ENCODE data around the gene FGF19.

The FGF19 gene, protein sequence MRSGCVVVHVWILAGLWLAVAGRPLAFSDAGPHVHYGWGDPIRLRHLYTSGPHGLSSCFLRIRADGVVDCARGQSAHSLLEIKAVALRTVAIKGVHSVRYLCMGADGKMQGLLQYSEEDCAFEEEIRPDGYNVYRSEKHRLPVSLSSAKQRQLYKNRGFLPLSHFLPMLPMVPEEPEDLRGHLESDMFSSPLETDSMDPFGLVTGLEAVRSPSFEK

DNA sequence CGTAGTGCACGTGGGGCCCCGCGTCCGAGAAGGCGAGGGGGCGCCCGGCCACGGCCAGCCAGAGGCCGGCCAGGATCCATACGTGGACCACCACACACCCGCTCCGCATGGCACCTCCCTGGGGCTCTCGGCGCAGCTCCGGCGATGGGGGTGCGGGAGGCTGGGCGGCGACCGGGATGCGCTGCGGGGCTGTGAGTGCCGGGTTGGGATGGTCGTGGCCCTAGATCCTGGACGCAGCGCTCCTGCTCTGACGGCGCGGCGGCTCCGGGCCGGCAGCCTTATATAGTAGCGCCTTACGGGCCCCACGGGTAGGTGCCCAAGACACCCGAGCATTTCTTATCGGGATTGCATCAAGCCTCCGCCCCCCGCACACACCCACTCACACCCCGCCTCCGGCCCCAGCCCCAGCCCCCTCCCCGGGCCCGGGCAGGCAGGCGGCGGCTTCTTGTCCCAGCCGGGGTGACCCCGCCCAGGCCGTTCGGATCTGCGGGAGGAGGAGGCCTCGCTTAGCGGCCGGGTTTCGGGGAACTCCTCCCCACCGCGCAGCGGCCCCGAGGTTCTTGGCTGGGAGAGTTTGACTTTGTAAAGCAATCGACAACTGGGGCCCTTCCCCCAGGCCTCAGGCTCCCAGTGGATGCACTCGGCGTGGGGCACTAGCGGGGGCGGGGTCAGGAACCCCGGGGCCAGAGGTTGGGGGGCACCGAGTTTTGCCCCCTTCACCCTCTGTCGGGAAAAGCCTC is at the start of gene FGF19:
FGF19 (minus strand) TSS at position 255 of the 740 bp plus-strand sequence; CDS start at position 109, 146 bp downstream.
- H3K27me3 Mint-ChIP-seq: peaks cover 23% of the 10 kb centered on the region
- no peak within 1 kb of the TSS for H3K27ac Mint-ChIP-seq
- peak within 1 kb of the TSS; percentile 46 for H3K4me3 Mint-ChIP-seq
- H3K4me1 Mint-ChIP-seq (ENCODE audit: low read depth): peaks cover 18% of the 10 kb centered on the region
- no peaks in the 10 kb centered on the region for H3K36me3 Mint-ChIP-seq
- no peaks in the 10 kb centered on the region for H3K9me3 Mint-ChIP-seq (ENCODE audit: low read depth)

DNA sequence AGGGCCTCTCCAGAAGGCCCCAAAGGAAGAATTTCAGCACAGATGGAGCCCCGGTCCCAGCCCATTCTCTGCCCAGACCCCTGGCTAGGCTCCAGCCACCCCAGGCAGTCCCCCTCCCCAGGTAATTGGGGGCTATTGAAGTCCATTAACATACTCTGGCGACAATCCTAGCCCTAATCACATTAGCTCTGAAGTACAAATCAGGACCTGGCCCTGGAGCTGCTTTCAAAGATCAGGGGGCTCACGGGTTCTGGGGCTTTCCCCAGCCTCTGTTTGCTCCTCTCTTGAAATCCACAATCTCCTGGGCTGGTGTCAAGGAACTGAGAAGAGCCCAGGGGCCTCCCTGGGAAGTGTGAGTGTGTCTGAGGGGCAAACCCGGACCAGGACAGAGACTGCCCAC is 49.1 kb upstream of the FGF19 start:
- Mint-ChIP-seq H3K27ac (no peak overlapping the region), H3K27me3 (peaks cover 15% of the 10 kb centered on the region), H3K9me3 (ENCODE audit: low read depth) (no peaks in the 10 kb centered on the region), H3K36me3 (peaks cover 3% of the 10 kb centered on the region), H3K4me1 (ENCODE audit: low read depth) (no peaks in the 10 kb centered on the region), H3K4me3 (no peak overlapping the region)

DNA sequence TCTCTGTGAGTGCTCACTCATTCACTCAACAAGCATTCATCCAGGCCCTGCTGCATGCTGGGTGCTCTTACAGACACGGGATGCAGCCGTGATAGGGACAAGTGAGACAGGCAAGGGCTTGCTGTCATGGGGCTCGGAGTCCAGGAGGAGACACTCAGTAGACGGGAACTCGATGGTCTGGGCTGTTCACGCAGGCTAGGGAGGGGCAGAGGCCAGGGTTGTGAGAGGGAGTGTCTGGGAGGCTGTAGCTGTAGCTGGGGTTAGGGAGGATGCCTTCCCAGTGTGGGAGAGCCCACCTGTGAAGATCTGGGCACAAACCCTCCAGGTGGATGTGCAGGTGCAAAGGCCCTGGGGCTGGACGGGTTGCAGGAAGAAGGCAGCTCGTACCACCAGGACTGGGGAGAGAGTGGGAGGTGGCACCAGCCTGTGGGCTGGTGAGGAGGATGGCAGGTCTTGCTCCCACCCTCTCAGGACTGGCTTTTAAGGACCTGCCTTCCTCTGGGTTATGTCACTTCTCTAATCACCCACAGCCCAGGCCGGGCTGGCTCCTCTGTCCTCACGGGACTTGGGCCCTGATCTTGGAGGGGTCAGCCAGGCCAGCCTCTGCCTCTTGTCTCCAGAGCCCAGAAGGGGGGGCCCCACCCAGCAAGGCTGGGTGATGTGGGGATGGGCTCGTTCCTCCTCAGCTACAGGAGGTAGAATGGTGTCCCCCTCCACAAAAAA is 47.2 kb upstream of the FGF19 start:
- no peaks in the 10 kb centered on the region for H3K4me1 Mint-ChIP-seq (ENCODE audit: low read depth)
- no peaks in the 10 kb centered on the region for H3K9me3 Mint-ChIP-seq (ENCODE audit: low read depth)
- no peak overlapping the region for H3K4me3 Mint-ChIP-seq
- H3K27me3 Mint-ChIP-seq: peaks cover 7% of the 10 kb centered on the region
- H3K27ac Mint-ChIP-seq: no peak overlapping the region
- peaks cover under 1% of the 10 kb centered on the region for H3K36me3 Mint-ChIP-seq

DNA sequence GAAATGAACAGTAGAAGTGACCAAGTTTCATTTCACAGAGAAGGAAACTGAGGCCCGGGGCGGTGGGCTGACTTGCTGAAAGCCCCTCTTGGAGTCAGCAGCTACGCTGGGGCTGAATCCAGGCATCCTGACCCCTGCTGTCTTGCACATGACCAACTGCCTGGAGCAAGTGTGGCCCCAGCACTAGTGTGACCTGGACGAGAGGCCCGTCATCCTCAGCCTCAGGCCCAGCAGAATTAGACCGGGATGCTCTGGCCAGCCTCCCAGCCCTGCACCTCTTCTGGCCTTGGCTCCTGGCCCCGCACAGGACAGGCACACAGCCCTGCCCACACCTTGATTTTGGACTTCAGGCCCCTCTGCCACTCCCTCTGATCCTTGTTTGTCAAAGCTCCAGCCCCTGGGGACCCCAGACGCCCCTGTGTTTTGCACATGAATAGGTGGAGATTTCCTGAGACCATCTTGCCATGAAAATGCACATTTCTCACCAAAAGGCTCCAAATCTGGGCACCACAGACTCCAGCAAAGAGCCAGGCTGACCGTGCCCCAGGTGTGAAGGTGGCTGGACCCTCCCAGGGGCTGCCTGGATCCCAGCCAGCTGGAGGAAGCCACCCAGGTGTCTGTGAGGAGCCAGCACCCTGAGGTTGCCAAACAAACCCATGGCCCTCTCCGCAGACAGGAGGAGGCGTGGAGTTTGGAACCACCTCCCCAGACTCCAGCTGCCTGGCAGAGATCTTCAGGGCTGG is 46.5 kb upstream of the FGF19 start:
- Mint-ChIP-seq H3K27me3 (peaks cover 8% of the 10 kb centered on the region), H3K36me3 (no peaks in the 10 kb centered on the region), H3K4me1 (ENCODE audit: low read depth) (no peaks in the 10 kb centered on the region), H3K27ac (no peak overlapping the region), H3K4me3 (no peak overlapping the region), H3K9me3 (ENCODE audit: low read depth) (no peaks in the 10 kb centered on the region)

DNA sequence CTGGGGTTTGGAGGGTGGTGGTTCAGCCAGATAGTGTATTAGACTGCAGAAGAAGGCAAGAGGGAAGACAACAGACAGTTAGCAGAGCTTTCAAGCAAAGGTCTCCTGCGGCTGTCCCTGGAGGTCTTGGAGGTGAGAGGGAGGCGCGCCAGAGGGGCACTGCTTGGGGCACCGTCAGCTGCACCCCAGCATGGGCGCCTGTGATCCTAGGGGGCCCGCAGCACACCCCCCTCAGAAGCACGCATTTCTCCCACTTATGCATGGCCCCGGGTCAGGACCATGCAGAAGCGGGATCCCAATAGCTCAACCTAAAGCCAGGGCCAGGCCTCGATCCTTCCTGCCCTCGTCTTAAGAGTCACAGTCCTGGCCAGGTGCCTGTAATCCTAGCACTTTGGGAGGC is 44.8 kb upstream of the FGF19 start:
- H3K9me3 Mint-ChIP-seq (ENCODE audit: low read depth): no peaks in the 10 kb centered on the region
- H3K4me1 Mint-ChIP-seq (ENCODE audit: low read depth): no peaks in the 10 kb centered on the region
- H3K27me3 Mint-ChIP-seq: peaks cover 8% of the 10 kb centered on the region
- H3K27ac Mint-ChIP-seq: no peak overlapping the region
- no peaks in the 10 kb centered on the region for H3K36me3 Mint-ChIP-seq
- H3K4me3 Mint-ChIP-seq: no peak overlapping the region

DNA sequence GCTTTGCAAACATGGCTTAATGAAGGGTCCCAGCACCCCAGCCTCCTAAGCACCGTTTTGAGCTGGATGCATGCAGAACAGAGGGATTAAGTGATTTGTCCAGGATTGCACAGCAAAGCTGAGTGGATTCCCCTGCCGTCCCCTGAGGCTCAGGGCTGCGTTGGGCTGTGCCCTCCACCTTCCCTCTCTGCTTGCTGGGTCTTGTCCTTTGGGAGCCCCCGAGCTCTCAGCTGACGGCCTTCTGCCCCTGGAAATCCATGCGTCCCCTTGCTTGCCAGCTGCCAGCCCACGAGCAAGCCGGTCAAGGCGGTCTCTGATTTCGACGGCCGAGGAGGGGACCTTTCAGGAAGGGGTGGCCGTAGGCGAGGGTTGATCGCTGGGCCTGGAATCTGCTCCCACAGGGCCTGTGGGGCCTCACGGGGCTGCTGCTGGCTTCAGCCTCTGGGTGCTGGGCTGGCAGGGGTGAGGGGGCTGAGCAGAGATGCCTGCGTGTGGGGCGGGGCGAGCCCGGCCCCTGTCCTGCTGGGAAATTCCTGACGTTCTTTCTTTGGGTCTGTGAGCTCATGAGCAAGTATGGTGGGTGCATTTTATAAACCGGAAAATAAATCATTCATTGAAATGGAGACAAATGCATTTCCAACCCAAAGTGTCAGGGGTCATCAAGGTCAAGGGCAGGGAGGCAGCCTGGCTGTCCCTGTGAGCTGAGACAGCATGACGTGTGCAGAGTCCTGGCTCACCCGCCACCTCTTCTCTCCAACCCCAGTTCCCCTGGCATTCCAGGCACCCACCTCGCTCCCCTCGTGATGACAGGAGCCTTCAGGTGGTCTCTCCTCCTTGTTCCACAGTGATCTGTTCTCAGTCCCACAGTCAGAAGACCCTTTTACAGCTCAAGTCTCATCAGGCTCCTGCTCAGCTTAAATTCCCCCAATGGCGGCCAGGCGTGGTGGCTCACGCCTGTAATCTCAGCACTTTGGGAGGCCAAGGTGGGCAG is 43.2 kb upstream of the FGF19 start:
- Mint-ChIP-seq H3K27ac (no peak overlapping the region), H3K4me3 (no peak overlapping the region), H3K9me3 (ENCODE audit: low read depth) (no peaks in the 10 kb centered on the region), H3K4me1 (ENCODE audit: low read depth) (no peaks in the 10 kb centered on the region), H3K36me3 (no peaks in the 10 kb centered on the region), H3K27me3 (peaks cover 8% of the 10 kb centered on the region)

DNA sequence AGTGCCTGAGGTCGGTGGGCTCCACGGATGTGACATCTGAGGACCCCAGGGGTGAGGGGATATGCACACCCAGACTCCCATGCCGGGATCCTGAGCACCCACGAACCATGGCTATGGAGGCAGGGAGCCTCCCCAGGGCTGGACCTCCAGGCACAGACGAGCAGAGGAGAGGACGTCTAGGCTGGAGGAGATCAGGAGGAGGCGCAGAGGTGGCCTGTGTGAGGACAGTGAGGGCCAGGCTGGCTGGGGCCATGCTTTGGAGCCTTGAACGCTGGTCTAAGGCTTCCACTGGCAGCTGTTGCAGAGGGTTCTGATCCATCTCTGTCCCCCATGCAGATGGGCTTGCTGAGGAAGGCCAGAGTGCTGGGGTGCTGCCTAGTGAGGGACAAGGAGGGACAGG is 42.3 kb upstream of the FGF19 start:
- Mint-ChIP-seq H3K27ac (no peak overlapping the region), H3K4me1 (ENCODE audit: low read depth) (no peaks in the 10 kb centered on the region), H3K4me3 (no peak overlapping the region), H3K27me3 (peaks cover 8% of the 10 kb centered on the region), H3K9me3 (ENCODE audit: low read depth) (no peaks in the 10 kb centered on the region), H3K36me3 (no peaks in the 10 kb centered on the region)

DNA sequence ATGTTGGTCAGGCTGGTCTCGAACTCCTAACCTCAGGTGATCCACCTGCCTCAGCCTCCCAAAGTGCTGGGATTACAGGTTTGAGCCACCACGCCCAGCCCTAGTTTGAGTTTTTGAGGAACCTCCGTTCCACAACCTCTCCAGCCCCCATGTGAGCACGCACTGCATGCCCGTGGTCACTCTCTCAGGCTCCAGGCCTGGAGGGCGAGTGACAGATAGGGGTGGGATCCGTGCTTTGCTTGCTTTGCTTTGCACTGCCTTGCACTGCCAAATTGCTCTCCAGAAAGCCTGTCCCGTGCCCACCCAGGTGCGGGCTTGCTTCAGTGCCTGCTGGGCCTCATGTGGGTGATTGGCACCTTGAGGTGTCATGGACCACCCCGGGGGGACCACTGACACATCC is 41.4 kb upstream of the FGF19 start:
- H3K27me3 Mint-ChIP-seq: peaks cover 5% of the 10 kb centered on the region
- no peaks in the 10 kb centered on the region for H3K36me3 Mint-ChIP-seq
- H3K9me3 Mint-ChIP-seq (ENCODE audit: low read depth): no peaks in the 10 kb centered on the region
- H3K4me3 Mint-ChIP-seq: no peak overlapping the region
- H3K4me1 Mint-ChIP-seq (ENCODE audit: low read depth): no peaks in the 10 kb centered on the region
- H3K27ac Mint-ChIP-seq: no peak overlapping the region

DNA sequence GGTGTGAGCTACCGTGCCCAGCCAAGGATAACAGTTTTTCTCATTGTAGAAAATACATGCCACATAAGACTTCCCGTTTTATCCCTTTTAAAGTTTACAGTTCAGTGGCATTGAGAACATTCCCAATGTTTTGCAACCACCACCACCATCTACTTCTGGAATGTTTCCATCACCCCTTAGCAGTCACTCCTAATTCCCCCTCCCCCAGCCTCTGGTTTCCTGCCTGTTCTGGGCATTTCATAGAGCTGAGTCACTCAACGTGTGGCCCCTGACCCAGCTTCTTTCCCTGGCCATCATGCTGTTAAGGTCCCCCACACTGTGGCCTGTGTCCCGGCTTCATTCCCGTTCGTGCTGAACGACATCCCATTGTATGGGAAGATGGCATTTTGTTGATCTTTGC is 40.6 kb upstream of the FGF19 start:
- Mint-ChIP-seq H3K4me1 (ENCODE audit: low read depth) (no peaks in the 10 kb centered on the region), H3K4me3 (no peak overlapping the region), H3K9me3 (ENCODE audit: low read depth) (no peaks in the 10 kb centered on the region), H3K27ac (no peak overlapping the region), H3K27me3 (peaks cover 5% of the 10 kb centered on the region), H3K36me3 (no peaks in the 10 kb centered on the region)

DNA sequence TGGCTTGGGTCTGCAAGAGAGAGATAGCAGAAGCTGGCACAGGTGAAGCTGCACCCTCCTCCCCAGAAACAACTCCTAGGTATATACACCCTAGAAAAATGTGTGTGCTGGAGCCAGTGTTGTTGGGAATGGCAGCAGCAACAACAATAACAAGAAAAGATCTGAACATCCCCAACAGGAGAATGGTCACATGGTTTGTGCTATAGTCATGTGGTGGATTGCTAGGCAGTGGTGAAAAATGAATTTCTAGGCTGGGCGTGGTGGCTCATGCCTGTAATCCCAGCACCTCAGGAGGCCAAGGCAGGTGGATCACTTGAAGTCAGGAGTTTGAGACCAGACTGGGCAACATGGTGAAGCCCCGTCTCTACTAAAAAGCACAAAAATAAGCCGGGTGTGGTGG is 31.0 kb upstream of the FGF19 start:
- Mint-ChIP-seq H3K9me3 (ENCODE audit: low read depth) (no peaks in the 10 kb centered on the region), H3K4me3 (no peak overlapping the region), H3K27me3 (peaks cover 3% of the 10 kb centered on the region), H3K27ac (no peak overlapping the region), H3K4me1 (ENCODE audit: low read depth) (no peaks in the 10 kb centered on the region), H3K36me3 (peaks cover 5% of the 10 kb centered on the region)

DNA sequence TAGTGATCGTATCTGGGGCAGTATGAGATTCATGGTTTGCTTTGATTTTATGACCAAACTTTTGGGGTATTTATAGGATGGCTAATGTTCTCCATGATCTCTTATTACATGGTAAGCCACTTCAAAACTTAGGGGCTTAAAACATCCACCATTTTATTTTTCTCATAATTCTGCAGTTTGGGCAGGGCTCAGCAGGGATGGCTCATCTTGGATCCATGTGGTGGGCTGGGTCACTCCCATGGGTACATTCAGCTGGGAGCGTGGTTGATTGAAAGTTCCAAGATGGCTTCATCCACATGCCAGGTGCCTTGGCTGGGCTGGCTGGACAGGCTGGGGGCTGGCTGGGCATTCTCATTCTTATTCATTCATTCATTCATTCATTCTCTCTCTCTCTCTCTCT is 30.5 kb upstream of the FGF19 start:
- Mint-ChIP-seq H3K9me3 (ENCODE audit: low read depth) (no peaks in the 10 kb centered on the region), H3K27ac (no peak overlapping the region), H3K4me1 (ENCODE audit: low read depth) (no peaks in the 10 kb centered on the region), H3K4me3 (no peak overlapping the region), H3K27me3 (peaks cover 3% of the 10 kb centered on the region), H3K36me3 (peaks cover 5% of the 10 kb centered on the region)

DNA sequence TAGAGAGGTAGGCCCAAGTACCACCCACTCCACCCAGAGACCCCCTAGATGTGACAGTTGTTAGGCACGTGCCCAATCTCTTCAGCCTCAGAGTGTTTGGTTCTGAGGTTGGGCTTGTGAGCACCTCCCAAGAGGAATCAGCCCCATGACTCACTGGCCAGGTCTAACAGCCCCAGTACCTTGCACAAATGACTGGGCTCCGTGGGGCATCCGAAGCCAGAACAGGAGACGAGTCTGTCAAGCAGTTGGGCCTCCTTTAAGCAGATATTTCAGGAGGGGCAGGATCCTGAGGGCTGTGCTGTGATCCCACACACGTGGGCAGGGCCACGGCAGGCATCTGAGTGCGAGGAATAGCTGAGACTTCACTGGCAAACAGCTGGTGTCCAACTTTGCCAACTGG is 29.1 kb upstream of the FGF19 start:
- Mint-ChIP-seq H3K4me3 (no peak overlapping the region), H3K36me3 (peaks cover 5% of the 10 kb centered on the region), H3K27ac (no peak overlapping the region), H3K27me3 (peaks cover 8% of the 10 kb centered on the region), H3K4me1 (ENCODE audit: low read depth) (no peaks in the 10 kb centered on the region), H3K9me3 (ENCODE audit: low read depth) (no peaks in the 10 kb centered on the region)

DNA sequence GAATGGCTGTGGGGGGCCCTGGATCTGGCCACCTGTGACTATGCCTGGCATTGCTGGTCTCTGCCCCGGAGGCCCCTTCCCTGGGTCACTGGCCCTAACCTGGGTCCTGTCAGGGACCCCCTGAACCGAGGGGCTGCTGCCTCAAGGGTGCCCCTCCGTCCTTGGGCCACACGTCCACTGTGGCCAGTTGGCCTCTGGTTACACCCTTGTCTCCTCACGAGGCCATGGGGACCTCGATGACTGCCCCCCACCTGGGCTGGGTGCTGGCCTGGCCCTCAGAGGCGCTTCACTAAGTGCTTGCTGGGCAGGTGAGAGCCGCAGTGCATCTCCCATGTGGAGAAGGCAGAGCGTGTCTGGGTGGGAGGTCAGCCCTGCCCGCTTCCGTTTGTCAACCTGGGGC is 27.3 kb upstream of the FGF19 start:
- H3K4me1 Mint-ChIP-seq (ENCODE audit: low read depth): no peaks in the 10 kb centered on the region
- peaks cover 5% of the 10 kb centered on the region for H3K36me3 Mint-ChIP-seq
- H3K4me3 Mint-ChIP-seq: no peak overlapping the region
- no peak overlapping the region for H3K27ac Mint-ChIP-seq
- peaks cover 8% of the 10 kb centered on the region for H3K27me3 Mint-ChIP-seq
- no peaks in the 10 kb centered on the region for H3K9me3 Mint-ChIP-seq (ENCODE audit: low read depth)

DNA sequence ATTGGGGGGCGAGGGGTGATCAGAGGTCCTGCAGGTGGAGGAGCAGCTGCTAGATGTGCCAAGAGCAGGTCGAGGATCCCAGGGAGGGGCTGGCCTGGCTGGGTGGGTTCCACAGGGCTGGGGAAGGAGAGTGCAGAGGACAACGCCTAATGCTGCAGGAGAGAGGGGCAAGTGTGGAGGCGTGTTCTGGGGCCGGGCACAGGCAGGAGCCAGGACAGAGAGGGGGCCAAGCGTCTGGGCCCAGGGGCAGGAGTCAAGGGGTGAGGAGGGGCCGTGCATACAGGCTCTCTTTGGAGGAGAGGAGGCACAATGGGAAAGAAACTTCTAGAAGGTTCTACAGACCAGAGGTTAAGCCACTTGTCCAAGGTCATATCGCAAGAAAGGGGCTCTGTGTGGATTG is 26.7 kb upstream of the FGF19 start:
- Mint-ChIP-seq H3K27me3 (peaks cover 8% of the 10 kb centered on the region), H3K27ac (no peak overlapping the region), H3K36me3 (peaks cover 5% of the 10 kb centered on the region), H3K9me3 (ENCODE audit: low read depth) (no peaks in the 10 kb centered on the region), H3K4me1 (ENCODE audit: low read depth) (no peaks in the 10 kb centered on the region), H3K4me3 (no peak overlapping the region)
